Stomach (tissue), 9 donors: ENCODE measurements around the gene VGF. TPM values are rescaled to one million over a fixed set of nuclear protein-coding genes. Genes with fewer than 3 reads are reported as not detected.
A peak's percentile ranks its signal among the peaks of the same experiment; 100 is the strongest.

Source experiments
- DNase-seq, 2 donors: peaks; one replicate each; pipeline versions ENCODE4 v3.0.0 to v3.0.0-alpha.2; 2013 to 2019
- H3K27ac ChIP-seq, 5 donors: fragments of 200-600 bp in 4 of 5; sonication (generic) in 4 of 5; one replicate each; pipeline ENCODE4 v1.5.1; 2013 to 2019; ENCODE audit warnings: mild to moderate bottlenecking in 1 of 5, moderate library complexity in 1 of 5
- H3K27me3 ChIP-seq, 3 donors: fragments of 200-600 bp; sonication (generic); one replicate each; pipeline ENCODE4 v1.5.1; 2017 to 2019; ENCODE audit warnings: mixed run types in 1 of 3
- H3K36me3 ChIP-seq, 4 donors: fragments of 200-600 bp; sonication (generic); 1 replicate in 3 of 4; 2 replicates in 1 of 4; pipeline ENCODE4 v1.5.1; 2016 to 2019
- H3K4me1 ChIP-seq, 4 donors: fragments of 200-600 bp; sonication (generic); one replicate each; pipeline ENCODE4 v1.5.1; 2016 to 2019
- H3K4me3 ChIP-seq, 4 donors: fragments of 200-600 bp; sonication (generic) in 3 of 4; one replicate each; pipeline ENCODE4 v1.5.1; 2016 to 2019; ENCODE audit warnings: mild to moderate bottlenecking in 1 of 4
- H3K9me3 ChIP-seq, 4 donors: fragments of 200-600 bp; sonication (generic); one replicate each; pipeline ENCODE4 v1.5.1; 2016 to 2019
- EP300 ChIP-seq: sonication (generic); formaldehyde crosslinking; IDR thresholded peaks from one replicate; pipeline ENCODE4 v1.6.1; 2017; ENCODE audit warnings: antibody characterized with exemption
- POLR2A ChIP-seq, 4 donors: fragments of 450-650 bp; IDR thresholded peaks; one replicate each; pipeline ENCODE4 v1.6.1; 2016; ENCODE audit warnings: antibody characterized with exemption in 4 of 4, control low read depth in 2 of 4, mild to moderate bottlenecking in 1 of 4, moderate library complexity in 1 of 4
- POLR2AphosphoS5 ChIP-seq, 3 donors: sonication (generic); formaldehyde crosslinking; IDR thresholded peaks; one replicate each; pipeline ENCODE4 v1.6.1; 2016; ENCODE audit warnings: antibody characterized with exemption in 3 of 3
- WGBS, 5 donors: extraction: QIAGEN DNeasy Blood & Tissue Kit in 3 of 5; methylation state at CpG; one replicate each; pipeline versions ENCODE4 v1.1.5 to v1.1.7; 2013 to 2018; 5-methylcytosine and 5-hydroxymethylcytosine counted together
- intact Hi-C: fragments of 100-400 bp; cut with DNase I; formaldehyde crosslinking; loops from one replicate; pipeline ENCODE4 v1.15.1; 2023; ENCODE audit warnings: low total_unique reads
- polyA plus RNA-seq, 3 donors: library from polyadenylated mRNA; stranded (reverse); fragments of 200-250 nt; gene quantifications; one replicate each; pipeline ENCODE4 v1.2.3, GENCODE V29; 2013
- total RNA-seq, 5 donors: library from RNA; depleted of rRNA; stranded (reverse); fragments of >200 nt; gene quantifications; one replicate each; pipeline versions ENCODE4 v1.1.0 to v1.2.3, GENCODE V29; 2014 to 2016
- TF ChIP-seq, protein P1 (sequence below), 7 experiments: fragments of 450-650 bp in 4 of 7; fragments of 200-600 bp in 3 of 7; sonication (generic) in 3 of 7; IDR thresholded peaks; one replicate each; pipeline ENCODE4 v1.5.1; 2016 to 2019; ENCODE audit warnings: antibody characterized with exemption in 7 of 7, control low read depth in 2 of 7, mild to moderate bottlenecking in 1 of 7
- donor health status: healthy with polysubstance abuse.
- donor health status: Bipolar disorder and iron deficiency.
- donor health status: healthy.

The VGF gene
- total and polyA plus RNA-seq, 8 donors, result 0.15 to 5.8 (median 0.65) TPM; not detected in 4

DNA sequence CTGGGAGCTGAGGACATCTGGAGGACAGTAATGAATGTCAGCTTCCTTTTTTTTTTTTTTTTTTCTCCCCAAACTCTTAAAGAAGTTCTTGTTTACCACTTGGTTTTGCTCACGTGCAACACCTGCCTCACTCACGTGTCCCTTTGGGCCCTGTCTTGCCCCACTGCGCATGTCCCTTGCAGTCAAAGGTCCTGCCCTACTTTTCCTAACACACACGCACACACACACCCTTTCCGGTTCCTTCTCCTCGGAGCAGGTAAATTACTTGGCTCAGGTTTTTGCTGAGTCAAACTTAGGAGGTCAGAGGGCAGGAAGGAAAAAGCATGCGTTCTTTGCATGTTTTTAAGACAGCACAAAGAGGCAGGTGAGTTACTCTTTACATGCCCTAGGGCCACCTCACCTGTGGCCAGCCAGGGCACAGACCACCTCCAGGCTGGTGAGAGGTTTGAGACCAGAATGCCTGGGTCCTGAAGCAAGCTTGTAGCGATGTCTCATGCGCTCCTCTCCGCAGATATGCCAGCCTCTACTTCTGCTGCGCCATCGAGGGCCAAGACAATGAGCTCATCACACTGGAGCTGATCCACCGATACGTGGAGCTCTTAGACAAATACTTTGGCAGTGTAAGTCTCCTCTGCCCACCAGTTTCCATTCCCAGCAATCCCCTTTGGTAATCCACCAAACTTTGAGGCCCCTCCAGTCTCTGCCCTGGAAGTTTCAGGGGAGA lies 8.3 kb downstream of the VGF start:
- Histone ChIP-seq H3K36me3 (peaks cover 25 to 53% (median 48%) of the 10 kb centered on the region in 4 donors), H3K27ac (no peak overlapping the region), H3K27me3 (peaks cover 0 to 24% (median 5%) of the 10 kb centered on the region in 3 donors), H3K4me1 (peaks cover 10 to 26% (median 18%) of the 10 kb centered on the region in 4 donors), H3K9me3 (no peaks in the 10 kb centered on the region), H3K4me3 (no peak overlapping the region)
- intact Hi-C loops, result no loop called here
- DNase-seq, result peak in 1 of 2 donors; percentile 54
- TF ChIP-seq POLR2AphosphoS5 (IDR thresholded peaks at IDR 0.05) (no peak), EP300 (no peak), POLR2A (IDR thresholded peaks at IDR 0.05) (no peak)
- TF ChIP-seq, protein P1, sequence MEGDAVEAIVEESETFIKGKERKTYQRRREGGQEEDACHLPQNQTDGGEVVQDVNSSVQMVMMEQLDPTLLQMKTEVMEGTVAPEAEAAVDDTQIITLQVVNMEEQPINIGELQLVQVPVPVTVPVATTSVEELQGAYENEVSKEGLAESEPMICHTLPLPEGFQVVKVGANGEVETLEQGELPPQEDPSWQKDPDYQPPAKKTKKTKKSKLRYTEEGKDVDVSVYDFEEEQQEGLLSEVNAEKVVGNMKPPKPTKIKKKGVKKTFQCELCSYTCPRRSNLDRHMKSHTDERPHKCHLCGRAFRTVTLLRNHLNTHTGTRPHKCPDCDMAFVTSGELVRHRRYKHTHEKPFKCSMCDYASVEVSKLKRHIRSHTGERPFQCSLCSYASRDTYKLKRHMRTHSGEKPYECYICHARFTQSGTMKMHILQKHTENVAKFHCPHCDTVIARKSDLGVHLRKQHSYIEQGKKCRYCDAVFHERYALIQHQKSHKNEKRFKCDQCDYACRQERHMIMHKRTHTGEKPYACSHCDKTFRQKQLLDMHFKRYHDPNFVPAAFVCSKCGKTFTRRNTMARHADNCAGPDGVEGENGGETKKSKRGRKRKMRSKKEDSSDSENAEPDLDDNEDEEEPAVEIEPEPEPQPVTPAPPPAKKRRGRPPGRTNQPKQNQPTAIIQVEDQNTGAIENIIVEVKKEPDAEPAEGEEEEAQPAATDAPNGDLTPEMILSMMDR (IDR thresholded peaks at IDR 0.05), result no peak
- WGBS, 5 donors, result 69 to 81% (median 79%) methylated on average over 14 of the region's 14 CpGs

DNA sequence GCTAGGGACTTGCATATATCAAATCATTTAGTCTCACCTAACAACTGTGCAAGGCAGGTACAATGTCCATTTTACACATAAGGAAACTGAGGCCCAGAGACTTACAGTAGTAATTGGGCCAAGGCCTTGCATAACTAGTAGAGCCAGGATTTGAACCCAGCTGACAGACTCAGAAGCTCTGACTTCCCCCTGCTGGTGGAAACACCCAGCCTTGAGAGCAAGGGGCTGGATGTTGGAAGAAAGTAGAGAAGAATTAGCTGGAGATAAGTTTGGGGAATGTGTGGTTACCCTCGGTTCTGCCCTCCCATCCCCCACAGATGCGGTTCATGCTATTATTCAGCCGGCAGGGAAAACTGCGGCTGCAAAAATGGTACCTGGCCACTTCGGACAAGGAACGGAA lies 9.1 kb downstream of the VGF start:
- Histone ChIP-seq H3K4me3 (no peak overlapping the region), H3K36me3 (peaks cover 25 to 48% (median 45%) of the 10 kb centered on the region in 4 donors), H3K4me1 (peaks cover 10 to 26% (median 18%) of the 10 kb centered on the region in 4 donors), H3K9me3 (no peaks in the 10 kb centered on the region), H3K27me3 (peaks cover 0 to 17% (median 0%) of the 10 kb centered on the region in 3 donors), H3K27ac (no peak overlapping the region)
- 75 to 86% (median 78%) methylated on average over 6 of the region's 6 CpGs for WGBS, 5 donors
- TF ChIP-seq, protein P1 (IDR thresholded peaks at IDR 0.05), result no peak
- no peak for TF ChIP-seq POLR2AphosphoS5 (IDR thresholded peaks at IDR 0.05)
- TF ChIP-seq POLR2A (IDR thresholded peaks at IDR 0.05), result no peak
- TF ChIP-seq EP300, result no peak
- intact Hi-C loops, result no loop called here
- DNase-seq, result no peak

DNA sequence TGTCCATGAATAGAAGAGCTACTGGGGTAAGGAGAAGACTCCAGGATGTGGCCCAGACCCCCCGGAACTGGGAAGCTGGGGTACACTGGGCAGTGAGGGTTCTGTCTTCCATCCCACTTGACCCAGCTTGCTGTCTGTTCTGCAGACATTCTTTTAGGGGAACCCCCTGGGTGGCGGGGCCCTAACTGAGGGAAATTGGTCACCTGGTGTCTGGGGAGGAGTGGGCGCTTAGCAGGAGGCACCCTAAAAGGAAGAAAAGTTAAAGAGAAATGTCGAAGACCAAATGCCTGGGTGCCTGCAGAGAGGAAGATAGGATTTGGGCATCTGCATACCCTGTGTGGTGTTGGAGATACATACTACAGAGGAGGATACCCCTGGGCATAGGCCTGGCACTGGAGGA lies 10.1 kb downstream of the VGF start:
- peaks cover 15 to 39% (median 35%) of the 10 kb centered on the region in 4 donors for H3K36me3 ChIP-seq
- H3K4me3 ChIP-seq, result peak overlapping the region; percentile 90 to 96 (median 92)
- intact Hi-C loops, result no loop called here
- TF ChIP-seq, protein P1 (IDR thresholded peaks at IDR 0.05), result no peak
- TF ChIP-seq EP300 (no peak), POLR2A (IDR thresholded peaks at IDR 0.05) (no peak), POLR2AphosphoS5 (IDR thresholded peaks at IDR 0.05) (no peak)
- H3K4me1 ChIP-seq, result peaks cover 10 to 26% (median 18%) of the 10 kb centered on the region in 4 donors
- 45 to 59% (median 52%) methylated on average over 3 to 4 of the region's 4 CpGs for WGBS, 5 donors
- peaks cover 0 to 10% (median 0%) of the 10 kb centered on the region in 3 donors for H3K27me3 ChIP-seq
- H3K9me3 ChIP-seq, result no peaks in the 10 kb centered on the region
- DNase-seq, result no peak
- peak overlapping the region in 3 of 5 donors; percentile 69 to 81 (median 77) for H3K27ac ChIP-seq

DNA sequence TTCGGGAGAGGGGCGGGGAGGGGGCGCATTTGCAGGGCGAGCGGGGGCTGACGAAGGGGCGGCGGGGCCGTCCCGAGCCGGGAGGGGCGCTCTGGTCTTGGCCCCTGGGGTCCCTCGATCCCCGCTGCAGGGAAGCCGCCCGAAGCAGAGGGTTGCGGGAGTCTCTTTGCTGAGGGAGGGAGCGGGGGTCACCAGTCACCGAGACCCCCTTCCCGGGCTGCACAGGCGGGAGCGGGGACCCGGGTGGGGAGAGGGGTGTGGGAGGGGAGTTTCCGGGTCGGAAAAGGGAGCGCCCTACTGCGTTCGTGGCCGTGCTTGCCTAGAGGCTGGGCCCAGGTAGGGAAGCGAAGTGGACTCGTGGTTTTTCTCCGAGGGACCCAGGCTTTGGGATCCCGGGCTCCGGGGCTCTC lies 10.7 kb downstream of the VGF start:
- peaks cover 10 to 32% (median 29%) of the 10 kb centered on the region in 4 donors for H3K36me3 ChIP-seq
- peaks cover 0 to 11% (median 0%) of the 10 kb centered on the region in 3 donors for H3K27me3 ChIP-seq
- H3K9me3 ChIP-seq, result no peaks in the 10 kb centered on the region
- H3K4me1 ChIP-seq, result peaks cover 10 to 26% (median 18%) of the 10 kb centered on the region in 4 donors
- 0 to 4% (median 1%) methylated on average over 8 to 33 of the region's 34 CpGs for WGBS, 5 donors
- H3K4me3 ChIP-seq, result peak overlapping the region; percentile 90 to 96 (median 92)
- peak in 1 of 2 donors; percentile 53 for DNase-seq
- peak overlapping the region; percentile 46 to 81 (median 69) for H3K27ac ChIP-seq
- intact Hi-C loops, result no loop called here
- TF ChIP-seq, protein P1 (IDR thresholded peaks at IDR 0.05), result no peak
- TF ChIP-seq EP300, result no peak
